ENCODE results near the gene SCD. TPM values are rescaled to one million over a fixed set of nuclear protein-coding genes. Genes with fewer than 3 reads are reported as not detected.

SCD gene
- total and polyA plus RNA-seq, 2 experiments from 2014 or later = 282 to 589 TPM

- no peaks in the 10 kb centered on the region for H4K20me1 ChIP-seq (ENCODE audit: insufficient read depth, poor library complexity, severe bottlenecking)
- no peaks in the 10 kb centered on the region for H3K9me2 ChIP-seq (replicated peaks; ENCODE audit: insufficient read depth)
- no peak for DNase-seq (ENCODE audit: low spot score)
- H3K36me3 ChIP-seq (replicated peaks; ENCODE audit: insufficient read depth, low read depth) = no peaks in the 10 kb centered on the region
- no peak overlapping the region for H3K4me3 ChIP-seq
- H3K9me3 ChIP-seq (ENCODE audit: low read depth) = no peaks in the 10 kb centered on the region
- no peaks in the 10 kb centered on the region for H3K27me3 ChIP-seq
- 95% methylated on average over 3 of the region's 3 CpGs for WGBS (ENCODE audit: low lambda C conversion rate, missing lambda C conversion rate)
- H2AFZ ChIP-seq = no peak overlapping the region
- TF ChIP-seq EZH2 (IDR thresholded peaks at IDR 0.05; ENCODE audit: borderline replicate concordance) (no peak), CTCF (IDR thresholded peaks at IDR 0.05; ENCODE audit: poor library complexity) (no peak), EZH2phosphoT487 (IDR thresholded peaks at IDR 0.05; ENCODE audit: low read depth, severe bottlenecking, unreplicated experiment) (no peak)
- peaks cover 5% of the 10 kb centered on the region for H3K4me1 ChIP-seq (ENCODE audit: insufficient read depth)
- no peak overlapping the region for H3K4me2 ChIP-seq
- H3K27ac ChIP-seq = no peak overlapping the region
- peaks cover 13% of the 10 kb centered on the region for H3K79me2 ChIP-seq
Measured at GRCh38 chr10:100380400-100380799, 33.4 kb downstream of the SCD start.

DNA sequence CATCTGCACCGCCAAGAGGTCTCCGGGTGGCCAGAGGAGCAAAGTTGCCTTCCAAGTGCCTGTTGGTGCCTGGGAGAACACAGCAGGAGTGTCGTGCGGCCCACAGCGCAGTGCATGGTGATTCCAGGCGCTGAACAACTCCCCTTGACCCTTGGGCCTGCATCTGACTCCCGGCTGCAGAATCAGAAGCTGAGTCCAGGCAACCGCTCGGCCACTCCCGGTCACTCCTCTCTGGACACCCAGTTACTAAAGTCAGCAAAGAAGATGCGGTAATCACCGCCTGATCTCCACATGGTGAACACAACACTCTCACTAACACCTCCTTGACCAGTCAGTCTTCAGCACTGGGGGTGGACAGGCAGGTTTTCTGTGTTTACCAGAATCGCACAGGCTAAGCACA, 35.5 kb downstream of the SCD start:
- 95% methylated on average over 13 of the region's 13 CpGs for WGBS (ENCODE audit: low lambda C conversion rate, missing lambda C conversion rate)
- Histone ChIP-seq H4K20me1 (ENCODE audit: insufficient read depth, poor library complexity, severe bottlenecking) (no peaks in the 10 kb centered on the region), H3K4me3 (no peak overlapping the region), H3K27ac (no peak overlapping the region), H3K4me2 (no peak overlapping the region), H3K4me1 (ENCODE audit: insufficient read depth) (no peaks in the 10 kb centered on the region), H3K79me2 (peaks cover 3% of the 10 kb centered on the region), H3K9me2 (replicated peaks; ENCODE audit: insufficient read depth) (no peaks in the 10 kb centered on the region), H3K27me3 (no peaks in the 10 kb centered on the region), H2AFZ (no peak overlapping the region), H3K36me3 (replicated peaks; ENCODE audit: insufficient read depth, low read depth) (no peaks in the 10 kb centered on the region), H3K9me3 (ENCODE audit: low read depth) (no peaks in the 10 kb centered on the region)
- TF ChIP-seq EZH2phosphoT487 (IDR thresholded peaks at IDR 0.05; ENCODE audit: low read depth, severe bottlenecking, unreplicated experiment) (no peak), CTCF (IDR thresholded peaks at IDR 0.05; ENCODE audit: poor library complexity) (no peak), EZH2 (IDR thresholded peaks at IDR 0.05; ENCODE audit: borderline replicate concordance) (no peak)
- no peak for DNase-seq (ENCODE audit: low spot score)

- H3K27ac ChIP-seq = no peak overlapping the region
- no peaks in the 10 kb centered on the region for H3K36me3 ChIP-seq (replicated peaks; ENCODE audit: insufficient read depth, low read depth)
- H3K79me2 ChIP-seq = peaks cover 3% of the 10 kb centered on the region
- no peak overlapping the region for H3K4me2 ChIP-seq
- no peaks in the 10 kb centered on the region for H3K4me1 ChIP-seq (ENCODE audit: insufficient read depth)
- no peaks in the 10 kb centered on the region for H3K9me3 ChIP-seq (ENCODE audit: low read depth)
- TF ChIP-seq EZH2 (IDR thresholded peaks at IDR 0.05; ENCODE audit: borderline replicate concordance) (no peak), EZH2phosphoT487 (IDR thresholded peaks at IDR 0.05; ENCODE audit: low read depth, severe bottlenecking, unreplicated experiment) (no peak), CTCF (IDR thresholded peaks at IDR 0.05; ENCODE audit: poor library complexity) (no peak)
- no peaks in the 10 kb centered on the region for H4K20me1 ChIP-seq (ENCODE audit: insufficient read depth, poor library complexity, severe bottlenecking)
- no peaks in the 10 kb centered on the region for H3K27me3 ChIP-seq
- DNase-seq (ENCODE audit: low spot score) = no peak
- H3K4me3 ChIP-seq = no peak overlapping the region
- no peak overlapping the region for H2AFZ ChIP-seq
- H3K9me2 ChIP-seq (replicated peaks; ENCODE audit: insufficient read depth) = no peaks in the 10 kb centered on the region
- 96% methylated on average over 2 of the region's 2 CpGs for WGBS (ENCODE audit: low lambda C conversion rate, missing lambda C conversion rate)
Measured at GRCh38 chr10:100383251-100383650, 36.2 kb downstream of the SCD start.

Data from hepatocyte (in vitro differentiated cells).